Body of pancreas (tissue), 4 donors: Measurements from ENCODE around the gene COQ3. TPM values are rescaled to one million over a fixed set of nuclear protein-coding genes. Genes with fewer than 3 reads are reported as not detected.
A peak's percentile ranks its signal among the peaks of the same experiment; 100 is the strongest.

Source experiments
- ATAC-seq: fragments of 150-250 bp; one replicate; pipeline ENCODE4 v1.9.1; 2016
- DNase-seq, 4 donors: peaks; one replicate each; pipeline ENCODE4 v3.0.0-alpha.2; 2019
- H3K27ac ChIP-seq, 4 donors: fragments of 200-600 bp; sonication (generic); 1 replicate in 3 of 4; 2 replicates in 1 of 4; pipeline versions ENCODE4 v1.5.1 to v1.6.1; 2016 to 2019; ENCODE audit warnings: mild to moderate bottlenecking in 1 of 4, mixed read lengths in 1 of 4, moderate library complexity in 1 of 4
- H3K27me3 ChIP-seq, 2 donors: fragments of 200-600 bp; sonication (generic); one replicate each; pipeline ENCODE4 v1.6.0; 2016; ENCODE audit warnings: mild to moderate bottlenecking in 1 of 2
- H3K36me3 ChIP-seq, 2 donors: fragments of 200-600 bp; sonication (generic); replicated peaks in 1 of 2; 2 replicates each; pipeline ENCODE4 v1.5.1; 2016; ENCODE audit warnings: low read depth in 2 of 2; ENCODE audit not compliant: insufficient read depth in 1 of 2
- H3K4me1 ChIP-seq: fragments of 200-600 bp; sonication (generic); one replicate; pipeline ENCODE4 v1.6.0; 2016
- H3K4me3 ChIP-seq, 2 donors: fragments of 200-600 bp; sonication (generic); 1 replicate in 1 of 2; 2 replicates in 1 of 2; pipeline ENCODE4 v1.5.1; 2016 to 2019
- H3K9me3 ChIP-seq, 3 donors: fragments of 200-600 bp; sonication (generic); 1 replicate in 2 of 3; 2 replicates in 1 of 3; pipeline ENCODE4 v1.5.1; 2016
- POLR2A ChIP-seq, 3 donors: fragments of 450-650 bp; IDR thresholded peaks; one replicate each; pipeline ENCODE4 v1.6.1; 2016; ENCODE audit warnings: antibody characterized with exemption in 3 of 3, mild to moderate bottlenecking in 2 of 3
- WGBS, 2 donors: methylation state at CpG; one replicate each; pipeline ENCODE4 v1.1.5; 2017; 5-methylcytosine and 5-hydroxymethylcytosine counted together
- intact Hi-C: fragments of 100-400 bp; cut with DNase I; formaldehyde crosslinking; loops from one replicate; pipeline ENCODE4 v1.15.1; 2023
- total RNA-seq, 2 donors: library from RNA; depleted of rRNA; stranded (reverse); fragments of >200 nt; gene quantifications; one replicate each; pipeline ENCODE4 v1.1.0, GENCODE V29; 2016
- TF ChIP-seq, protein P1 (sequence below), 7 experiments: fragments of 450-650 bp in 4 of 7; fragments of 200-600 bp in 3 of 7; sonication (generic) in 3 of 7; IDR thresholded peaks; one replicate each; pipeline ENCODE4 v1.5.1; 2016 to 2019; ENCODE audit warnings: antibody characterized with exemption in 7 of 7

Gene COQ3, protein sequence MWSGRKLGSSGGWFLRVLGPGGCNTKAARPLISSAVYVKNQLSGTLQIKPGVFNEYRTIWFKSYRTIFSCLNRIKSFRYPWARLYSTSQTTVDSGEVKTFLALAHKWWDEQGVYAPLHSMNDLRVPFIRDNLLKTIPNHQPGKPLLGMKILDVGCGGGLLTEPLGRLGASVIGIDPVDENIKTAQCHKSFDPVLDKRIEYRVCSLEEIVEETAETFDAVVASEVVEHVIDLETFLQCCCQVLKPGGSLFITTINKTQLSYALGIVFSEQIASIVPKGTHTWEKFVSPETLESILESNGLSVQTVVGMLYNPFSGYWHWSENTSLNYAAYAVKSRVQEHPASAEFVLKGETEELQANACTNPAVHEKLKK
- total RNA-seq = 1 to 10 TPM; 6.5 to 7.3 TPM

DNA sequence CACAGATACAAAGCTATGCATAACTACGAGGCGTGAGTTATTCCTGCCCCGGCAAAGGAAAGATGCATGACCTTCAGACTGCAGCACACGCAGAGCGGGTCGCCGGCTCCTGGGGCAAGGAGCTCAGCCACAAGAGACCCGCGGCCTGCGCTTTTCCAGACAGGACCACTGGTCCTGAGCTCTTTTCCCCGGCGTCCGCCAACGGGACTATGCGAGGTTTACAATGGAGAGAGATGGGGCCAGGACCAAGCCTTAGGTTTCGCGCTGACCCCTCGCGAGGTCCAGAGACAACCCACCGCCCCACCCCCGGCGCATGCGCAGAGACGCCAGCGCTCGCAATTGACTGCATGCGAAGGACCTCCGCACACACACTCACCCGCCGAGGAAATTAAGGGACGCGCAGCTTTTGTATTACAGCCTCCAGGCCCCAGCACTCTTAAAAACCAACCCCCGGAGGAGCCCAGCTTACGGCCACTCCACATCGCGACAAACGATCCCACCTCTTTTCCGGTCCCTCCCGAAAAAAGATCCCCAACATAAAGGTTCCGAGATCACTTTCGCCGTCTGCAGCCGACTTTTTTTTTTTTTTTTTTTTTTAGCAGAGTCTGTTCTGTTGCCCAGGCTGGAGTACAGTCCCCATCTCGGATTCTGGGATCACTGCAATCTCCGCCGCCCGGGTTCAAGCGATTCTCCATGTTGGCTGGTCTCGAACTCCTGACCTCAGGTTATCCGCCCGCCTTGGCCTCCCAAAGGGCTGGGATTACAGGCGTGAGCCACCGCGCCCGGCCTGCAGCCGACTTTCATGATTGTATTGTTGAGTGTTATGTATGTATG lies at the start of gene COQ3:
COQ3 (minus strand) TSS at position 498 of the 834 bp plus-strand sequence; CDS start at position 482, 16 bp downstream.
- Histone ChIP-seq H3K9me3 (no peaks in the 10 kb centered on the region), H3K4me1 (peaks cover 12% of the 10 kb centered on the region), H3K27ac (peak within 1 kb of the TSS; percentile 21 to 87 (median 77)), H3K27me3 (no peaks in the 10 kb centered on the region), H3K36me3 (peaks cover 0 to 3% of the 10 kb centered on the region in 2 donors), H3K4me3 (peak within 1 kb of the TSS; percentile 53 to 59)
- intact Hi-C loops = no loop called here
- peak in 2 of 3 donors; percentile 38 to 49 for TF ChIP-seq POLR2A (IDR thresholded peaks at IDR 0.05)
- TF ChIP-seq, protein P1, sequence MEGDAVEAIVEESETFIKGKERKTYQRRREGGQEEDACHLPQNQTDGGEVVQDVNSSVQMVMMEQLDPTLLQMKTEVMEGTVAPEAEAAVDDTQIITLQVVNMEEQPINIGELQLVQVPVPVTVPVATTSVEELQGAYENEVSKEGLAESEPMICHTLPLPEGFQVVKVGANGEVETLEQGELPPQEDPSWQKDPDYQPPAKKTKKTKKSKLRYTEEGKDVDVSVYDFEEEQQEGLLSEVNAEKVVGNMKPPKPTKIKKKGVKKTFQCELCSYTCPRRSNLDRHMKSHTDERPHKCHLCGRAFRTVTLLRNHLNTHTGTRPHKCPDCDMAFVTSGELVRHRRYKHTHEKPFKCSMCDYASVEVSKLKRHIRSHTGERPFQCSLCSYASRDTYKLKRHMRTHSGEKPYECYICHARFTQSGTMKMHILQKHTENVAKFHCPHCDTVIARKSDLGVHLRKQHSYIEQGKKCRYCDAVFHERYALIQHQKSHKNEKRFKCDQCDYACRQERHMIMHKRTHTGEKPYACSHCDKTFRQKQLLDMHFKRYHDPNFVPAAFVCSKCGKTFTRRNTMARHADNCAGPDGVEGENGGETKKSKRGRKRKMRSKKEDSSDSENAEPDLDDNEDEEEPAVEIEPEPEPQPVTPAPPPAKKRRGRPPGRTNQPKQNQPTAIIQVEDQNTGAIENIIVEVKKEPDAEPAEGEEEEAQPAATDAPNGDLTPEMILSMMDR (IDR thresholded peaks at IDR 0.05) = no peak
- WGBS, 2 donors = 11 to 16% methylated on average over 43 to 56 of the region's 56 CpGs
- ATAC-seq (peak; percentile 83), DNase-seq (peak; percentile 58 to 77 (median 69))

DNA sequence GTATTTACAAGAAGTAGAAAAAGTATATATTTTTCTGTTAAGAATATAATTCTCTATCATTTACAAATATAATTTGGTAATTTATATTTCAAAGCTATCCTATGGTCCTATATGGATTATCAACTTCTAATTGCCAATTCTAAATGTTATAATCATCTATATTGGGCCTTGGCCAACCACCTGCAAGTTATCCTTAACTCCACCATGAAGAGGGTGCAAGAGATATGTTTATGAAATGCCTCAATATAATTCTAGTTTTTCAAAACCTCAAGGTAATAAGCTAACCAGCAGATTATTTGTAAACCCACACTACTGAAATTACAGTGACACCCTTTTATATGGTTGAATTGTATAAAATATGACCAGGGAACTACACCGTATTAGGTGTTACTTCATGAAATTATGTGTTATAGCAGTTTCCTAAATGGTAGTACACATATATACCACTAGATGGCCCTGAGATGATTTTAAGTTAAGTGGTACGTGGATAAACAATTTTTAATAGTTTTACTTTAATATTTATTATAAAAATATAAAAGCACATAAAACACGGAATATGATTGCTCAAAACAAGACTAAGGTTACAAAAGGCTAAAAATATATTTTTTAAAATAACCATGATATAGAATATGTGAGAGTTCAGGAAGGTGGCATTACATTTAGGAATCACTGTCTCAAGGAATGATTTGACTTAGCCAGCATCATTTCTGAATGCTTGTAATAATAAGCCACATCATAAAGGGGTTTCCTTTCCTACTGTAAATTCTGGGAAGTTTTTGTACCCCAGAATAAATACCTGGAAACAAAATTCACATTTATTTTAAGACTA lies 40.9 kb upstream of the COQ3 start:
- ATAC-seq = peak; percentile 66
- H3K27ac ChIP-seq = no peak overlapping the region
- H3K4me3 ChIP-seq = no peak overlapping the region
- H3K4me1 ChIP-seq = no peaks in the 10 kb centered on the region
- TF ChIP-seq POLR2A (IDR thresholded peaks at IDR 0.05) = no peak
- TF ChIP-seq, protein P1 (IDR thresholded peaks at IDR 0.05) = peak; percentile 46 to 83 (median 58)
- intact Hi-C loops = no loop called here
- H3K36me3 ChIP-seq = no peaks in the 10 kb centered on the region
- H3K27me3 ChIP-seq = no peaks in the 10 kb centered on the region
- no peak for DNase-seq
- no peaks in the 10 kb centered on the region for H3K9me3 ChIP-seq
- 5 to 7% methylated on average over 3 of the region's 3 CpGs for WGBS, 2 donors

DNA sequence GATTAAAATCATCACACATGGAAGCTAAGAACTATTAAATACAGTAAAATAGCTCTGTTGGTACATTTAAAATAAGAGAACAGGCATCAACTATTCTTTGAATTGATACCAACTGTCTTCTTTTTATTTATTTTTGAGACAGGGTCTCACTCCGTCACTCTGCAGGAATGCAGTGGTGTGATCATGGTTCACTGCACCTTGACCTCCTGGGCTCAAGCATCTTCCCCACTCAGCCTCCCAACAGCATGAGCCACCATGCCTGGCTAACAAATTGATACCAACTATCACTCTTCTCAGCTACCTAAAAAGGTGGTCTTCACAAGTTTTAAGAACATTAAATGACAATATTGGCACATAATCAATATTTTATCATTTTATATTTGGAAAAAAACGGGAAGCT lies 38.9 kb upstream of the COQ3 start:
- H3K9me3 ChIP-seq = no peaks in the 10 kb centered on the region
- ATAC-seq = no peak
- H3K27me3 ChIP-seq = no peaks in the 10 kb centered on the region
- no peak overlapping the region for H3K4me3 ChIP-seq
- H3K36me3 ChIP-seq = no peaks in the 10 kb centered on the region
- WGBS, 2 donors = 65 to 73% methylated on average over 2 of the region's 2 CpGs
- intact Hi-C loops = no loop called here
- H3K27ac ChIP-seq = no peak overlapping the region
- H3K4me1 ChIP-seq = peaks cover under 1% of the 10 kb centered on the region
- DNase-seq = no peak
- TF ChIP-seq, protein P1 (IDR thresholded peaks at IDR 0.05) = no peak
- no peak for TF ChIP-seq POLR2A (IDR thresholded peaks at IDR 0.05)

DNA sequence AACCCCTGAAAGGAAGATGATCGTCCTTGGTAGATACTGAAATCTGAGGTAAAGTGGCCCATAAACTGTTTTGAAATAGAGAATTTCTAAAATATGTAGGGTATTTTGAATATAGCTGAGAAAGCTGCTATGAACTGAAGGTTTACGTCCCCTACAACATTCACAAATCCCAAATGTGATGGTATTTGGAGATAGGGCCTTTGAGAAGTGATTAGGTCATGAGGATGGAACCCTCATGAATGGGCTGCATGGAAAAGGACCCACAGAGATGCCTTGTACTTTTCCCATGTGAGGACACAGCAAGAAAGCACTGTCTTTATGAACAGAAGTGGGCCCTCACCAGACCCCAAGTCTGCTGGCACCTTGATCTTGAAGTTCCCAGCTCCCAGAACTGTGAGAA lies 37.9 kb upstream of the COQ3 start:
- intact Hi-C loops = no loop called here
- Histone ChIP-seq H3K27me3 (no peaks in the 10 kb centered on the region), H3K36me3 (no peaks in the 10 kb centered on the region), H3K4me3 (no peak overlapping the region), H3K4me1 (peaks cover 10% of the 10 kb centered on the region), H3K27ac (no peak overlapping the region), H3K9me3 (no peaks in the 10 kb centered on the region)
- 88 to 91% methylated on average over 2 of the region's 2 CpGs for WGBS, 2 donors
- DNase-seq (no peak), ATAC-seq (no peak)
- TF ChIP-seq, protein P1 (IDR thresholded peaks at IDR 0.05) = no peak
- TF ChIP-seq POLR2A (IDR thresholded peaks at IDR 0.05) = no peak
